GM13977 (cell line): ENCODE results near the gene REC114.
"Not testable (repeated sequence)": the region's sequence is repeated elsewhere in the genome, so short reads cannot be mapped to it uniquely, and the experiment has no call there.

Experiments used
- DNase-seq: peaks from one replicate; pipeline ENCODE4 v3.0.0; 2012; ENCODE audit warnings: low spot score
- CTCF ChIP-seq: IDR thresholded peaks from 2 replicates; pipeline ENCODE4 v1.5.1; 2012; ENCODE audit warnings: mild to moderate bottlenecking, control low read depth; ENCODE audit not compliant: insufficient read depth; ENCODE audit errors: extremely low read depth, missing control alignments
- in situ Hi-C: fragments of 300-500 bp; cut with MboI; formaldehyde crosslinking; loops from one replicate; pipeline ENCODE4 v1.12.0; 2022; ENCODE audit warnings: low sequenced_read_pairs, low pct_unique_long_range_greater_than_20kb, mixed read lengths, inconsistent platforms; ENCODE audit not compliant: unreplicated experiment

The REC114 gene

GRCh38 chr15:73436613-73437012 is 6.4 kb upstream of the REC114 start:
- no peak for DNase-seq
- in situ Hi-C loops, result no loop called here
- no peak for TF ChIP-seq CTCF

- no peak for TF ChIP-seq CTCF
- in situ Hi-C loops, result no loop called here
- DNase-seq, result no peak
These were observed 5.3 kb upstream of the REC114 start for GRCh38 chr15:73437543-73438109.

GRCh38 chr15:73438651-73439050 is 4.3 kb upstream of the REC114 start:
- TF ChIP-seq CTCF, result no peak
- no peak for DNase-seq
- in situ Hi-C loops, result no loop called here

GRCh38 chr15:73440571-73440970 is 2.4 kb upstream of the REC114 start:
- no peak for TF ChIP-seq CTCF
- in situ Hi-C loops, result no loop called here
- DNase-seq, result no peak

- DNase-seq, result no peak
- in situ Hi-C loops, result no loop called here
- no peak for TF ChIP-seq CTCF
These were observed 543 bp upstream of the REC114 start for GRCh38 chr15:73442421-73442820.

- DNase-seq, in situ Hi-C loops: not testable (repeated sequence)
These were observed 4.5 kb downstream of the REC114 start for GRCh38 chr15:73447471-73447870.

- DNase-seq, in situ Hi-C loops: not testable (repeated sequence)
These were observed 5.3 kb downstream of the REC114 start for GRCh38 chr15:73448158-73448758.

GRCh38 chr15:73449980-73450379 is 7.0 kb downstream of the REC114 start:
- in situ Hi-C loops, DNase-seq: not testable (repeated sequence)
